PC-3 (cell line): ENCODE results near the gene KIAA1217. TPM values are rescaled to one million over a fixed set of nuclear protein-coding genes. Genes with fewer than 3 reads are reported as not detected.

Experiments used
- ATAC-seq: fragments of 200-7000 bp; cut with Tn5 transposase; 2 replicates; pipeline ENCODE4 v1.9.1; 2020; ENCODE audit warnings: mild to moderate bottlenecking, moderate library complexity
- BruUV-seq: library from RNA; stranded (reverse); fragments of 400-500 nt; replicated peaks from 2 replicates; lab custom pipeline; 2021; lab: Mats Ljungman, UMichigan
- CTCF ChIA-PET: fragments of 300-600 bp; sonication (Branson Sonifier 250); formaldehyde crosslinking; loops from one replicate; lab custom pipeline; 2022; ENCODE audit warnings: antibody characterized with exemption; lab: Charles Lee
- POLR2A ChIA-PET: fragments of 300-600 bp; sonication (Branson Sonifier 250); formaldehyde crosslinking; loops from one replicate; lab custom pipeline; 2022; ENCODE audit warnings: antibody characterized with exemption; ENCODE audit not compliant: unreplicated experiment; lab: Charles Lee
- DNase-seq: peaks from one replicate; pipeline ENCODE4 v3.0.0-alpha.2; 2015
- H2AFZ ChIP-seq: fragments of 300-600 bp; sonication (generic); 2 replicates; pipeline ENCODE4 v1.6.0; 2016; ENCODE audit warnings: antibody characterized with exemption, low read length
- H3F3A ChIP-seq: fragments of 300-600 bp; sonication (generic); one replicate; pipeline ENCODE4 v1.6.0; 2017; ENCODE audit warnings: antibody characterized with exemption, low read length, control low read depth, mild to moderate bottlenecking; ENCODE audit not compliant: unreplicated experiment
- H3K27ac ChIP-seq: fragments of 300-600 bp; sonication (generic); 2 replicates; pipeline ENCODE4 v1.5.1; 2016; ENCODE audit warnings: mild to moderate bottlenecking, low read length
- H3K27me3 ChIP-seq: fragments of 300-600 bp; sonication (generic); 2 replicates; pipeline ENCODE4 v1.6.1; 2016; ENCODE audit warnings: low read length, mixed read lengths
- H3K36me3 ChIP-seq: fragments of 300-600 bp; sonication (generic); 2 replicates; pipeline ENCODE4 v1.6.1; 2016; ENCODE audit warnings: low read depth, mixed run types, low read length, mixed read lengths
- H3K4me1 ChIP-seq: fragments of 300-600 bp; sonication (generic); 2 replicates; pipeline ENCODE4 v1.5.1; 2016; ENCODE audit warnings: low read length; ENCODE audit not compliant: insufficient read depth
- H3K4me2 ChIP-seq: fragments of 300-600 bp; sonication (generic); 2 replicates; pipeline ENCODE4 v1.6.0; 2016; ENCODE audit warnings: low read length
- H3K4me3 ChIP-seq: fragments of 300-600 bp; sonication (generic); 2 replicates; pipeline ENCODE4 v1.5.1; 2016; ENCODE audit warnings: mild to moderate bottlenecking, low read length, mixed read lengths
- H3K79me2 ChIP-seq: fragments of 300-600 bp; sonication (generic); 2 replicates; pipeline ENCODE4 v1.6.1; 2017; ENCODE audit warnings: low read length, mixed read lengths
- H3K9ac ChIP-seq: fragments of 300-600 bp; sonication (generic); 2 replicates; pipeline ENCODE4 v1.6.0; 2016; ENCODE audit warnings: mild to moderate bottlenecking, low read length
- H3K9me2 ChIP-seq: fragments of 300-600 bp; sonication (generic); replicated peaks from 2 replicates; pipeline ENCODE4 v1.6.1; 2016; ENCODE audit warnings: mixed run types, low read length, mixed read lengths
- H3K9me3 ChIP-seq: fragments of 300-600 bp; sonication (generic); 2 replicates; pipeline ENCODE4 v1.6.1; 2016; ENCODE audit warnings: low read length, mixed read lengths
- H4K20me1 ChIP-seq: fragments of 300-600 bp; sonication (generic); 2 replicates; pipeline ENCODE4 v1.6.1; 2016; ENCODE audit warnings: low read length, mixed read lengths
- EZH2 ChIP-seq: fragments of 300-600 bp; sonication (generic); IDR thresholded peaks from one replicate; pipeline ENCODE4 v1.6.1; 2017; ENCODE audit warnings: antibody characterized with exemption, mild to moderate bottlenecking, low read length; ENCODE audit not compliant: unreplicated experiment
- EZH2phosphoT487 ChIP-seq: fragments of 300-600 bp; sonication (generic); IDR thresholded peaks from 2 replicates; pipeline ENCODE4 v1.6.1; 2018; ENCODE audit warnings: mild to moderate bottlenecking, antibody characterized with exemption, low read length, borderline replicate concordance
- intact Hi-C: fragments of 100-400 bp; cut with micrococcal nuclease; formaldehyde crosslinking; loops from 2 replicates; pipeline ENCODE4 v1.9.0; 2023
- total RNA-seq: library from RNA; depleted of rRNA; stranded (reverse); fragments of >200 nt; gene quantifications from 2 replicates; pipeline ENCODE4 v1.2.3, GENCODE V29; 2014
- TF ChIP-seq, protein P1 (sequence below): fragments of 300-600 bp; sonication (generic); conservative IDR thresholded peaks from 2 replicates; pipeline ENCODE4 v1.5.1; 2017; ENCODE audit warnings: antibody characterized with exemption, low read depth, mild to moderate bottlenecking, low read length

The KIAA1217 gene
- total RNA-seq, 1 experiment from 2014 or later, result 16.0 TPM

DNA sequence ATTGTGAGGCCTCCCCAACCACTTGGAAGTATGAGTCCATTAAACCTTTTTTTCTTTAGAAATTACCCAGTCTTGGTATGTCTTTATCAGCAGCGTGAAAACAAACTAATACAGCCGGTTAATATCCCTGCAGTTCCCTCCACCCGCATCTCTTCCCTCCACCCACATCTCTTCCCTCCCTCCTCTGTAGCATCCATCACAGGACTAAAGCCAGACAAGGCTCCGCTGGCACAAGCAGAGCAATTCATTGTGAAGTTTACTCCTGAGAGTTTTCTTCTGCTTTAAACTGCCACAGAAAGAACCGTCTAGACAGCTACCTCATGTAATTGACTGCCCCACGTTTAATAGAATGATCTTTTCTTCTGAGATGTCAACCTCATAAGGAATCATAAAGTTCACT lies 131.5 kb downstream of the KIAA1217 start:
- Histone ChIP-seq H3K27ac (no peak overlapping the region), H3K9me2 (no peaks in the 10 kb centered on the region), H3F3A (no peaks in the 10 kb centered on the region), H3K27me3 (no peaks in the 10 kb centered on the region), H2AFZ (no peak overlapping the region), H3K4me2 (no peak overlapping the region), H3K4me1 (peaks cover 25% of the 10 kb centered on the region), H3K9me3 (no peaks in the 10 kb centered on the region), H3K36me3 (no peaks in the 10 kb centered on the region), H4K20me1 (no peaks in the 10 kb centered on the region), H3K9ac (no peak overlapping the region), H3K79me2 (no peaks in the 10 kb centered on the region), H3K4me3 (no peak overlapping the region)
- ChIA-PET CTCF (no interaction called here), POLR2A (no interaction called here)
- ATAC-seq (no peak), DNase-seq (no peak)
- no TSS peak for BruUV-seq
- TF ChIP-seq EZH2, result no peak
- intact Hi-C loops, result loop anchor here (5.0 kb wide), 1 partner anchor 43 kb away; no protein-coding TSS in a partner anchor

GRCh38 chr10:24340883-24341282 lies 131.9 kb downstream of the KIAA1217 start:
- H3K9me3 ChIP-seq, result no peaks in the 10 kb centered on the region
- H3K27me3 ChIP-seq, result no peaks in the 10 kb centered on the region
- POLR2A ChIA-PET, result no interaction called here
- no TSS peak for BruUV-seq
- no peaks in the 10 kb centered on the region for H4K20me1 ChIP-seq
- no peak for ATAC-seq
- DNase-seq, result no peak
- no peak overlapping the region for H2AFZ ChIP-seq
- CTCF ChIA-PET, result no interaction called here
- no peak overlapping the region for H3K27ac ChIP-seq
- H3K9ac ChIP-seq, result no peak overlapping the region
- TF ChIP-seq EZH2 (no peak), EZH2phosphoT487 (no peak)
- TF ChIP-seq, protein P1, sequence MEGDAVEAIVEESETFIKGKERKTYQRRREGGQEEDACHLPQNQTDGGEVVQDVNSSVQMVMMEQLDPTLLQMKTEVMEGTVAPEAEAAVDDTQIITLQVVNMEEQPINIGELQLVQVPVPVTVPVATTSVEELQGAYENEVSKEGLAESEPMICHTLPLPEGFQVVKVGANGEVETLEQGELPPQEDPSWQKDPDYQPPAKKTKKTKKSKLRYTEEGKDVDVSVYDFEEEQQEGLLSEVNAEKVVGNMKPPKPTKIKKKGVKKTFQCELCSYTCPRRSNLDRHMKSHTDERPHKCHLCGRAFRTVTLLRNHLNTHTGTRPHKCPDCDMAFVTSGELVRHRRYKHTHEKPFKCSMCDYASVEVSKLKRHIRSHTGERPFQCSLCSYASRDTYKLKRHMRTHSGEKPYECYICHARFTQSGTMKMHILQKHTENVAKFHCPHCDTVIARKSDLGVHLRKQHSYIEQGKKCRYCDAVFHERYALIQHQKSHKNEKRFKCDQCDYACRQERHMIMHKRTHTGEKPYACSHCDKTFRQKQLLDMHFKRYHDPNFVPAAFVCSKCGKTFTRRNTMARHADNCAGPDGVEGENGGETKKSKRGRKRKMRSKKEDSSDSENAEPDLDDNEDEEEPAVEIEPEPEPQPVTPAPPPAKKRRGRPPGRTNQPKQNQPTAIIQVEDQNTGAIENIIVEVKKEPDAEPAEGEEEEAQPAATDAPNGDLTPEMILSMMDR, result no peak
- no peak overlapping the region for H3K4me2 ChIP-seq
- H3F3A ChIP-seq, result no peaks in the 10 kb centered on the region
- no peaks in the 10 kb centered on the region for H3K9me2 ChIP-seq
- no peak overlapping the region for H3K4me3 ChIP-seq
- H3K79me2 ChIP-seq, result no peaks in the 10 kb centered on the region
- H3K4me1 ChIP-seq, result peaks cover 26% of the 10 kb centered on the region
- intact Hi-C loops, result loop anchor here (5.0 kb wide), 1 partner anchor 44 kb away; no protein-coding TSS in a partner anchor
- no peaks in the 10 kb centered on the region for H3K36me3 ChIP-seq

DNA sequence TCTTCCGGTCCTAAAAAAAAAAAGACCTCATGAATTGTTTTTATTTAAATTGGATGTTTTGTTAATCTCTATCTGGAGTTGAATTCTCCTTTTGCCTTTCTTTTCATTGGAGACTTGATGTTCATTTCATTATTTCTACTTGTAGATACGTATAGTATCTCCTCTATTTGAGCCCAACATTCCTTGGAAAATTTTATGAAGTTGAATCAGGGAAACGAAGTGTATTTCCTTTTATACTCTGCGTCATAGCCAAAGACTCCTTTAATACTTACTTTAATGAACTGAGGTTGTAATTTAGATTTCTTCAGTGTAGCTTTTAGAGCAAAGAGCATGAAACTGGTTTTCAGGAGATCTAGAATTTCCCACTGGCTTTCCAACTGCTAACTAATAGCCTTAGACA lies 132.4 kb downstream of the KIAA1217 start:
- no peak for TF ChIP-seq EZH2
- TF ChIP-seq EZH2phosphoT487, result no peak
- TF ChIP-seq, protein P1, result no peak
- BruUV-seq, result no TSS peak
- no peak overlapping the region for H3K9ac ChIP-seq
- POLR2A ChIA-PET, result no interaction called here
- peaks cover 26% of the 10 kb centered on the region for H3K4me1 ChIP-seq
- DNase-seq, result no peak
- H3K79me2 ChIP-seq, result no peaks in the 10 kb centered on the region
- intact Hi-C loops, result loop anchor here (5.0 kb wide), 1 partner anchor 44 kb away; no protein-coding TSS in a partner anchor
- no peaks in the 10 kb centered on the region for H4K20me1 ChIP-seq
- no peak overlapping the region for H3K27ac ChIP-seq
- H2AFZ ChIP-seq, result no peak overlapping the region
- H3K9me3 ChIP-seq, result no peaks in the 10 kb centered on the region
- CTCF ChIA-PET, result no interaction called here
- H3K27me3 ChIP-seq, result no peaks in the 10 kb centered on the region
- H3K9me2 ChIP-seq, result no peaks in the 10 kb centered on the region
- H3K4me3 ChIP-seq, result no peak overlapping the region
- H3K4me2 ChIP-seq, result no peak overlapping the region
- H3F3A ChIP-seq, result no peaks in the 10 kb centered on the region
- ATAC-seq, result no peak
- H3K36me3 ChIP-seq, result no peaks in the 10 kb centered on the region
